ENCODE data around the gene USP24.

GRCh38 chr1:55222152-55222551 lies 7.0 kb upstream of the USP24 start:
- TF ChIP-seq, protein P1, sequence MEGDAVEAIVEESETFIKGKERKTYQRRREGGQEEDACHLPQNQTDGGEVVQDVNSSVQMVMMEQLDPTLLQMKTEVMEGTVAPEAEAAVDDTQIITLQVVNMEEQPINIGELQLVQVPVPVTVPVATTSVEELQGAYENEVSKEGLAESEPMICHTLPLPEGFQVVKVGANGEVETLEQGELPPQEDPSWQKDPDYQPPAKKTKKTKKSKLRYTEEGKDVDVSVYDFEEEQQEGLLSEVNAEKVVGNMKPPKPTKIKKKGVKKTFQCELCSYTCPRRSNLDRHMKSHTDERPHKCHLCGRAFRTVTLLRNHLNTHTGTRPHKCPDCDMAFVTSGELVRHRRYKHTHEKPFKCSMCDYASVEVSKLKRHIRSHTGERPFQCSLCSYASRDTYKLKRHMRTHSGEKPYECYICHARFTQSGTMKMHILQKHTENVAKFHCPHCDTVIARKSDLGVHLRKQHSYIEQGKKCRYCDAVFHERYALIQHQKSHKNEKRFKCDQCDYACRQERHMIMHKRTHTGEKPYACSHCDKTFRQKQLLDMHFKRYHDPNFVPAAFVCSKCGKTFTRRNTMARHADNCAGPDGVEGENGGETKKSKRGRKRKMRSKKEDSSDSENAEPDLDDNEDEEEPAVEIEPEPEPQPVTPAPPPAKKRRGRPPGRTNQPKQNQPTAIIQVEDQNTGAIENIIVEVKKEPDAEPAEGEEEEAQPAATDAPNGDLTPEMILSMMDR (IDR thresholded peaks at IDR 0.05), result no peak
- no peak for TF ChIP-seq POLR2A (IDR thresholded peaks at IDR 0.05)

All from lower leg skin (tissue), 3 donors.